Adrenal gland (tissue), 5 donors: ENCODE measurements around the gene MYF5.

ENCODE experiments used
- CTCF ChIP-seq, 6 experiments: fragments of 450-650 bp in 4 of 6; fragments of 200-600 bp in 2 of 6; sonication (generic) in 1 of 6; IDR thresholded peaks; 1 replicate in 5 of 6; 2 replicates in 1 of 6; pipeline versions ENCODE4 v1.5.1 to v1.8.0; 2016 to 2021; ENCODE audit warnings: antibody characterized with exemption in 6 of 6, mild to moderate bottlenecking in 2 of 6, moderate library complexity in 1 of 6
- POLR2A ChIP-seq, 2 donors: fragments of 450-650 bp; IDR thresholded peaks; one replicate each; pipeline ENCODE4 v1.6.1; 2017; ENCODE audit warnings: antibody characterized with exemption in 2 of 2, mild to moderate bottlenecking in 2 of 2, moderate library complexity in 1 of 2
- donor health status: DM: no; HTN: no; CAD: no.

- TF ChIP-seq CTCF (IDR thresholded peaks at IDR 0.05) = peak in 3 of 6 experiments; percentile 11 to 20 (median 17)
- TF ChIP-seq POLR2A (IDR thresholded peaks at IDR 0.05) = no peak
Observed at GRCh38 chr12:80709811-80710726, 6.6 kb upstream of the MYF5 start.
